Forelimb muscle (tissue), 1 donor: ENCODE data around the gene CAPZA1. TPM values are rescaled to one million over a fixed set of nuclear protein-coding genes. Genes with fewer than 3 reads are reported as not detected.
A peak's percentile ranks its signal among the peaks of the same experiment; 100 is the strongest.

Experiments used
- DNase-seq: peaks from one replicate; pipeline ENCODE4 v3.0.0-alpha.2; 2013; ENCODE audit warnings: low read depth
- polyA plus RNA-seq: library from polyadenylated mRNA; unstranded; fragments of 120-200 nt; gene quantifications from one replicate; pipeline ENCODE4 v1.2.1, GENCODE V29; 2013; ENCODE audit not compliant: insufficient read length

CAPZA1 gene
- polyA plus RNA-seq, 1 donor: 75.0 TPM

- no peak for DNase-seq
Observed at GRCh38 chr1:112676543-112676942, 56.9 kb downstream of the CAPZA1 start.

GRCh38 chr1:112677501-112677900 lies 57.9 kb downstream of the CAPZA1 start:
- no peak for DNase-seq

GRCh38 chr1:112678605-112679004 lies 59.0 kb downstream of the CAPZA1 start:
- no peak for DNase-seq

- DNase-seq: no peak
Observed at GRCh38 chr1:112685913-112686312, 66.3 kb downstream of the CAPZA1 start.

- DNase-seq: no peak
Observed at GRCh38 chr1:112686417-112686816, 66.8 kb downstream of the CAPZA1 start.

GRCh38 chr1:112686835-112687234 lies 67.2 kb downstream of the CAPZA1 start:
- no peak for DNase-seq

GRCh38 chr1:112687361-112687760 lies 67.7 kb downstream of the CAPZA1 start:
- DNase-seq: no peak

GRCh38 chr1:112687785-112688496 lies 68.3 kb downstream of the CAPZA1 start:
- no peak for DNase-seq

- peak; percentile 38 for DNase-seq
Observed at GRCh38 chr1:112688781-112689193, 69.2 kb downstream of the CAPZA1 start.

GRCh38 chr1:112689196-112689841 lies 69.7 kb downstream of the CAPZA1 start:
- DNase-seq: no peak

GRCh38 chr1:112689842-112690237 lies 70.2 kb downstream of the CAPZA1 start:
- DNase-seq: no peak

GRCh38 chr1:112692681-112693080 lies 73.0 kb downstream of the CAPZA1 start:
- no peak for DNase-seq

- no peak for DNase-seq
Observed at GRCh38 chr1:112693821-112694220, 74.2 kb downstream of the CAPZA1 start.

GRCh38 chr1:112694363-112694929 lies 74.8 kb downstream of the CAPZA1 start:
- no peak for DNase-seq

GRCh38 chr1:112695276-112695675 lies 75.6 kb downstream of the CAPZA1 start:
- no peak for DNase-seq

- DNase-seq: no peak
Observed at GRCh38 chr1:112696578-112697314, 77.1 kb downstream of the CAPZA1 start.

- no peak for DNase-seq
Observed at GRCh38 chr1:112697781-112698201, 78.2 kb downstream of the CAPZA1 start.

GRCh38 chr1:112698366-112699310 lies 79.0 kb downstream of the CAPZA1 start:
- no peak for DNase-seq

GRCh38 chr1:112699425-112700144 lies 80.0 kb downstream of the CAPZA1 start:
- DNase-seq: no peak
